Measurements from ENCODE around the gene SYT14.

The SYT14 gene

DNA sequence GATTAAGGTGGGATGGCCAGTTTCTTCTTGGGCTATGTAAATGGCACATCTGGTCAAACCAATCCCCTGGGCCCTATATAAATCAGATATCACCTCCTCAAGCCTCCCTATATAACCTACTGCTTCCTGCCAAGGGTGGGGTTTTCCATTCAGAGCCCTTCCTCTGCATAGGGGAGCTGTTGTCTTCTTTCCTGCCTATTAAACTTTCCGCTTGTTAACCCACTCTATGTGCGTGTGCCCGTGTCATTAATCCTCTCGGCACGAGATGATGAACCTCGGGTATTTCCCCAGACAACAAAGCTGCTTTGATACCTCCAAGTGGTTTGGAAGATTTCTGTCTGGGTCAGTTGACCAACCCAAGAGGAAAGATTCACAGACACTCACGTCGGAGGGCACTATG, 275.3 kb downstream of the SYT14 start:
- H3K27ac ChIP-seq (ENCODE audit: low read length): no peak overlapping the region
- TF ChIP-seq, protein P1, sequence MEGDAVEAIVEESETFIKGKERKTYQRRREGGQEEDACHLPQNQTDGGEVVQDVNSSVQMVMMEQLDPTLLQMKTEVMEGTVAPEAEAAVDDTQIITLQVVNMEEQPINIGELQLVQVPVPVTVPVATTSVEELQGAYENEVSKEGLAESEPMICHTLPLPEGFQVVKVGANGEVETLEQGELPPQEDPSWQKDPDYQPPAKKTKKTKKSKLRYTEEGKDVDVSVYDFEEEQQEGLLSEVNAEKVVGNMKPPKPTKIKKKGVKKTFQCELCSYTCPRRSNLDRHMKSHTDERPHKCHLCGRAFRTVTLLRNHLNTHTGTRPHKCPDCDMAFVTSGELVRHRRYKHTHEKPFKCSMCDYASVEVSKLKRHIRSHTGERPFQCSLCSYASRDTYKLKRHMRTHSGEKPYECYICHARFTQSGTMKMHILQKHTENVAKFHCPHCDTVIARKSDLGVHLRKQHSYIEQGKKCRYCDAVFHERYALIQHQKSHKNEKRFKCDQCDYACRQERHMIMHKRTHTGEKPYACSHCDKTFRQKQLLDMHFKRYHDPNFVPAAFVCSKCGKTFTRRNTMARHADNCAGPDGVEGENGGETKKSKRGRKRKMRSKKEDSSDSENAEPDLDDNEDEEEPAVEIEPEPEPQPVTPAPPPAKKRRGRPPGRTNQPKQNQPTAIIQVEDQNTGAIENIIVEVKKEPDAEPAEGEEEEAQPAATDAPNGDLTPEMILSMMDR (IDR thresholded peaks at IDR 0.05; ENCODE audit: borderline replicate concordance, extremely low read depth, low read length, poor library complexity, severe bottlenecking): no peak
- no peak for TF ChIP-seq EZH2 (IDR thresholded peaks at IDR 0.05; ENCODE audit: borderline replicate concordance, low read depth, low read length, severe bottlenecking)
- H3K9me3 ChIP-seq (ENCODE audit: insufficient read depth, low read length, severe bottlenecking): no peaks in the 10 kb centered on the region
- H3K79me2 ChIP-seq (ENCODE audit: insufficient read depth, low read length): no peaks in the 10 kb centered on the region
- no peak overlapping the region for H2AFZ ChIP-seq (ENCODE audit: low read depth, low read length)
- no peaks in the 10 kb centered on the region for H3K4me1 ChIP-seq (ENCODE audit: insufficient read depth, low read length)
- H3K4me3 ChIP-seq (ENCODE audit: low read depth in 1 of 2, low read length in 2 of 2): no peak overlapping the region
- H3K27me3 ChIP-seq (ENCODE audit: insufficient read depth, low read length, poor library complexity): no peaks in the 10 kb centered on the region
- no peaks in the 10 kb centered on the region for H4K20me1 ChIP-seq (ENCODE audit: insufficient read depth, low read length)
- ATAC-seq (ENCODE audit: insufficient read depth, low read depth): no peak
- no peaks in the 10 kb centered on the region for H3K36me3 ChIP-seq (ENCODE audit: insufficient read depth, low read length)
- DNase-seq: no peak
- no peak overlapping the region for H3K4me2 ChIP-seq (ENCODE audit: insufficient read depth, low read length)
- no peak overlapping the region for H3K9ac ChIP-seq (ENCODE audit: low read depth, low read length)

DNA sequence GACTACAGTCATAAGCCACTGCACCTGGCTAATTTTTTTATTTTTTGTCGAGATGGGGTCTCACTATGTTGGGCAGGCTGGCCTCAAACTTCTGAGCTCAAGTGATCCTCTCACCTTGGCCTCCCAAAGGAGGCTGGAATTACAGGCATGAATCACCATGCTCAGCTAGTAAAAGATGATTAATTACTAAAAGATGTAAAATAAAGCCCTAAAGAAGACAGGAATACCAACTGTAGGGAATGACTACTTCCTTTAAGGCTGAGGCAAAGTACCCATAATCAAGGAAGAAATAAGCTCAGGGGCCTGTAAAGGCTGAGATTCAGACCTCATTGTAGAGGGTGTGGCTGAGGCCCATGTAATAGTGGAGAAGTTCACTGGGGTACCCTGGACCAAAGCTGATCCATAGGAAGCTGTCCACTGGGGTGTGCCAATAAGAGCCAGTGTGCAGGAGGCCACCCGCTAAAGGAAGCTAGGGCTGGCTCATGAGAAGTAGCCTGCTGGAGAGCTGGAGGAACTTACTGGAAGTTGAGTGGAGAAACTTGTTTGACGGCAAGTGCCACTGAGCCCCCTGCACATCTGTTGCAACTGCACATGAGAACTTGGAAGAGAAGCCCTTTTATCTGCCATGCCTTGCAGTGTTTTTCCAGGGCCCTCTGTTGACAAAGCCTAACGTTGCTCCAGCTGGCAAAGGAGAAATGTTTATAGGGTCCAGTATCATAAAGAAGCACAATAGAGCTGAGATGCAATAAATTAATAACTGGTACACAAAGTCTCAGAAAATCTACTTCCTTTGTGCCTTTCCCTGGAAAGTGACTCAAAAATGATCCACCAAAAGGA, 276.8 kb downstream of the SYT14 start:
- Histone ChIP-seq H3K4me2 (ENCODE audit: insufficient read depth, low read length) (no peak overlapping the region), H3K27me3 (ENCODE audit: insufficient read depth, low read length, poor library complexity) (no peaks in the 10 kb centered on the region), H2AFZ (ENCODE audit: low read depth, low read length) (no peak overlapping the region), H3K36me3 (ENCODE audit: insufficient read depth, low read length) (no peaks in the 10 kb centered on the region), H3K9me3 (ENCODE audit: insufficient read depth, low read length, severe bottlenecking) (no peaks in the 10 kb centered on the region), H3K27ac (ENCODE audit: low read length) (no peak overlapping the region), H3K9ac (ENCODE audit: low read depth, low read length) (no peak overlapping the region), H3K79me2 (ENCODE audit: insufficient read depth, low read length) (no peaks in the 10 kb centered on the region), H3K4me3 (ENCODE audit: low read depth in 1 of 2, low read length in 2 of 2) (no peak overlapping the region), H3K4me1 (ENCODE audit: insufficient read depth, low read length) (no peaks in the 10 kb centered on the region), H4K20me1 (ENCODE audit: insufficient read depth, low read length) (no peaks in the 10 kb centered on the region)
- DNase-seq: no peak
- no peak for ATAC-seq (ENCODE audit: insufficient read depth, low read depth)
- TF ChIP-seq EZH2 (IDR thresholded peaks at IDR 0.05; ENCODE audit: borderline replicate concordance, low read depth, low read length, severe bottlenecking): no peak

DNA sequence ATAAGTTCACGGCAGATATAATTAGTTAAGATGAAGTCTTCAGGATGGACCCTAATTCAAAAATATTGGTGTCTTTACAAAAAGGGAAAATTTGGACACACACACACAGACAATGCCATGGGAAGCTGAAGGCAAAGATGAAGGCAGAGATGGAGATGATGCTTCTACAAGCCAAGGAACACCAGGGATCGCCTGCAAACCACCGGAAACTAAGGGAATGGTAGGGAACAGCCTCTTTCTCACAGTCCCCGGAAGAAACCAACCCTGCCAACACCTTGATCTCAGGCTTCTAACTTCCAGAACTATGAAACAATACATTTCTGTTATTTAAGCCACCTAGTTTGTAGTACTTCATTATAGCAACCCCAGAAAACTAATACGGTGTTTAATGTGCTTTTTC, 279.5 kb downstream of the SYT14 start:
- no peaks in the 10 kb centered on the region for H3K36me3 ChIP-seq (ENCODE audit: insufficient read depth, low read length)
- no peaks in the 10 kb centered on the region for H4K20me1 ChIP-seq (ENCODE audit: insufficient read depth, low read length)
- H3K4me3 ChIP-seq (ENCODE audit: low read depth in 1 of 2, low read length in 2 of 2): no peak overlapping the region
- no peak for DNase-seq
- TF ChIP-seq, protein P1 (IDR thresholded peaks at IDR 0.05; ENCODE audit: borderline replicate concordance, extremely low read depth, low read length, poor library complexity, severe bottlenecking): no peak
- TF ChIP-seq EZH2 (IDR thresholded peaks at IDR 0.05; ENCODE audit: borderline replicate concordance, low read depth, low read length, severe bottlenecking): no peak
- no peak for ATAC-seq (ENCODE audit: insufficient read depth, low read depth)
- H3K27ac ChIP-seq (ENCODE audit: low read length): no peak overlapping the region
- H3K4me2 ChIP-seq (ENCODE audit: insufficient read depth, low read length): no peak overlapping the region
- H3K79me2 ChIP-seq (ENCODE audit: insufficient read depth, low read length): no peaks in the 10 kb centered on the region
- H3K9me3 ChIP-seq (ENCODE audit: insufficient read depth, low read length, severe bottlenecking): no peaks in the 10 kb centered on the region
- H3K9ac ChIP-seq (ENCODE audit: low read depth, low read length): no peak overlapping the region
- H3K4me1 ChIP-seq (ENCODE audit: insufficient read depth, low read length): no peaks in the 10 kb centered on the region
- H3K27me3 ChIP-seq (ENCODE audit: insufficient read depth, low read length, poor library complexity): peaks cover 2% of the 10 kb centered on the region
- no peak overlapping the region for H2AFZ ChIP-seq (ENCODE audit: low read depth, low read length)

DNA sequence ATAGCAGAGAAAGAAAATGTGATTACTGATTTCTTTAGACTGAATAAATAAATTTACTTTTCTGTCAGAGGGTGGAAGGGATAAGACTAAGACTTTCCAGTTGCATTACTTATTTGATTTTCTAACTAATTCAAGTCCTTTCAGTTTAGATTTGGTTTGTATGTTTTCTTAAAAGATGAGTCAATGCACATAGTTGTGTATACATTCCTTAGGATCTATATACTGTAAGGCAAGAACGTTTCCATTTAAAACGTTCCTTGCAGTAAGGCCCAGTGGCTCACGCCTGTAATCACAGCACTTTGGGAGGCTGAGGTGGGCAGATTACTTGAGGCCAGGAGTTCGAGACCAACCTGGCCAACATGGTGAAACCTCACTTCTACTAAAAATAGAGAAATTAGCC, 280.0 kb downstream of the SYT14 start:
- no peak overlapping the region for H3K4me3 ChIP-seq (ENCODE audit: low read depth in 1 of 2, low read length in 2 of 2)
- H3K79me2 ChIP-seq (ENCODE audit: insufficient read depth, low read length): no peaks in the 10 kb centered on the region
- TF ChIP-seq, protein P1 (IDR thresholded peaks at IDR 0.05; ENCODE audit: borderline replicate concordance, extremely low read depth, low read length, poor library complexity, severe bottlenecking): no peak
- no peak for TF ChIP-seq EZH2 (IDR thresholded peaks at IDR 0.05; ENCODE audit: borderline replicate concordance, low read depth, low read length, severe bottlenecking)
- no peaks in the 10 kb centered on the region for H3K36me3 ChIP-seq (ENCODE audit: insufficient read depth, low read length)
- no peak overlapping the region for H3K4me2 ChIP-seq (ENCODE audit: insufficient read depth, low read length)
- H3K27me3 ChIP-seq (ENCODE audit: insufficient read depth, low read length, poor library complexity): peaks cover 5% of the 10 kb centered on the region
- no peak overlapping the region for H3K9ac ChIP-seq (ENCODE audit: low read depth, low read length)
- no peaks in the 10 kb centered on the region for H4K20me1 ChIP-seq (ENCODE audit: insufficient read depth, low read length)
- DNase-seq: no peak
- H3K9me3 ChIP-seq (ENCODE audit: insufficient read depth, low read length, severe bottlenecking): no peaks in the 10 kb centered on the region
- no peak overlapping the region for H2AFZ ChIP-seq (ENCODE audit: low read depth, low read length)
- no peak overlapping the region for H3K27ac ChIP-seq (ENCODE audit: low read length)
- no peaks in the 10 kb centered on the region for H3K4me1 ChIP-seq (ENCODE audit: insufficient read depth, low read length)
- ATAC-seq (ENCODE audit: insufficient read depth, low read depth): no peak
